GM12892 (cell line): ENCODE measurements around the gene PTPN13.

Source experiments
- POLR2A ChIP-seq: IDR thresholded peaks from 2 replicates; pipeline ENCODE4 v1.6.1; 2011; ENCODE audit warnings: low read depth, low read length, control low read depth
- POLR2AphosphoS5 ChIP-seq: IDR thresholded peaks from 2 replicates; pipeline ENCODE4 v1.6.1; 2011; ENCODE audit warnings: low read depth, low read length, control low read depth

DNA sequence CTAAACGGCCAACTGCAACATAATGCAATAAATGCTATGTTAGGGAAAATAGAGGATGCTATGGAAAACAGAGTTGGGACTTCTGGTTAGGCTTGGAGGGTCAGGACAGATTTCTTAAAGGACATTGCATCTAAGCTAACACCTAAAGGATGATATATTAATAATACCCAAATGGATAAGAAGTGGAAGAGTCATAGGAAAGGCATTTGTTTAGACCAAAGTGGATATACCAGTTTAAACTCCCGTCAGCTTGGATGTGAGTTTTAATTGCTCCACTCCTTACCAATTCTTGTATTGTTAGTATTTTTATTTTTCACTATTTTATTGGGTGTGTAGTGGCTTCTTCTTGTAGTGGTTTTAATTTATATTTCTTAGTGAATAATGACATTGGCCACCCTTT is 93.9 kb downstream of the PTPN13 start:
- TF ChIP-seq POLR2AphosphoS5 (no peak), POLR2A (no peak)
